Calu3 (cell line): Measurements from ENCODE around the gene JOSD2. TPM values are rescaled to one million over a fixed set of nuclear protein-coding genes. Genes with fewer than 3 reads are reported as not detected.
A peak's percentile ranks its signal among the peaks of the same experiment; 100 is the strongest.

Source experiments
- Bru-seq: library from RNA; stranded (reverse); fragments of 400-500 nt; gene quantifications from one replicate; lab custom pipeline; 2021; lab: Mats Ljungman, UMichigan
- BruChase-seq, 2 experiments: library from RNA; stranded (reverse); fragments of 400-500 nt; gene quantifications; one replicate each; lab custom pipeline; 2021; lab: Mats Ljungman, UMichigan
- BruUV-seq: library from RNA; stranded (reverse); fragments of 400-500 nt; replicated peaks from 2 replicates; lab custom pipeline; 2021; lab: Mats Ljungman, UMichigan
- CTCF ChIA-PET: fragments of 300-600 bp; sonication (Branson Sonifier 250); formaldehyde crosslinking; loops from one replicate; lab custom pipeline; 2022; ENCODE audit warnings: antibody characterized with exemption; lab: Charles Lee
- DNase-seq: peaks from one replicate; pipeline ENCODE4 v3.0.0; 2022
- H3K27ac Mint-ChIP-seq: one replicate; pipeline ENCODE4 v1.8.0; 2022; ENCODE audit warnings: mixed read lengths; ENCODE audit not compliant: unreplicated experiment
- H3K27me3 Mint-ChIP-seq: one replicate; pipeline ENCODE4 v1.8.0; 2022; ENCODE audit warnings: mixed read lengths; ENCODE audit not compliant: unreplicated experiment
- H3K36me3 Mint-ChIP-seq: one replicate; pipeline ENCODE4 v1.8.0; 2022; ENCODE audit warnings: mild to moderate bottlenecking, moderate library complexity, mixed read lengths; ENCODE audit not compliant: insufficient read depth, unreplicated experiment
- H3K4me1 Mint-ChIP-seq: one replicate; pipeline ENCODE4 v1.8.0; 2022; ENCODE audit warnings: mild to moderate bottlenecking, low read depth, mixed read lengths; ENCODE audit not compliant: unreplicated experiment
- H3K4me3 Mint-ChIP-seq: one replicate; pipeline ENCODE4 v1.8.0; 2022; ENCODE audit warnings: mild to moderate bottlenecking, low read depth, moderate library complexity, mixed read lengths; ENCODE audit not compliant: unreplicated experiment
- H3K9me3 Mint-ChIP-seq: one replicate; pipeline ENCODE4 v1.8.0; 2022; ENCODE audit warnings: low read depth, mixed read lengths; ENCODE audit not compliant: unreplicated experiment
- intact Hi-C: fragments of 100-400 bp; cut with micrococcal nuclease; formaldehyde crosslinking; loops from one replicate; pipeline ENCODE4 v1.10.0; 2022; ENCODE audit not compliant: unreplicated experiment
- long read RNA-seq: library from polyadenylated mRNA; stranded (forward); transcript quantifications from one replicate; pipeline ENCODE4 v2.0.0, GENCODE V29; 2022
- total RNA-seq: library from RNA; stranded (reverse); gene quantifications from 2 replicates; pipeline ENCODE4 v1.2.3, GENCODE V29; 2022
- TF ChIP-seq, protein P1 (sequence below): fragments of 200-600 bp; IDR thresholded peaks from one replicate; pipeline ENCODE4 v1.8.0; 2022; ENCODE audit warnings: antibody characterized with exemption; ENCODE audit not compliant: unreplicated experiment

Gene JOSD2, protein sequence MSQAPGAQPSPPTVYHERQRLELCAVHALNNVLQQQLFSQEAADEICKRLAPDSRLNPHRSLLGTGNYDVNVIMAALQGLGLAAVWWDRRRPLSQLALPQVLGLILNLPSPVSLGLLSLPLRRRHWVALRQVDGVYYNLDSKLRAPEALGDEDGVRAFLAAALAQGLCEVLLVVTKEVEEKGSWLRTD
- total RNA-seq (33.5 and 38.6 TPM in 2 replicates), Bru-seq, nascent RNA (percentile 42 among the genes with signal in this experiment), BruChase-seq, experiment 1, labeled RNA remaining after a 6-hour chase (percentile 55 among the genes with signal in this experiment), BruChase-seq, experiment 2, labeled RNA remaining after a 2-hour chase (percentile 53 among the genes with signal in this experiment)
- long read RNA-seq, transcript JOSD2-205 (5 exons, 802 nt) = minor isoform, 5 of 50 reads
- long read RNA-seq, transcript JOSD2-204 (5 exons, 996 nt) = major isoform, 23 of 50 reads
- long read RNA-seq, partial matches to known transcripts = 8 of 50 reads
- long read RNA-seq, other reads (novel, unspliced or antisense) = 7 of 50 reads

DNA sequence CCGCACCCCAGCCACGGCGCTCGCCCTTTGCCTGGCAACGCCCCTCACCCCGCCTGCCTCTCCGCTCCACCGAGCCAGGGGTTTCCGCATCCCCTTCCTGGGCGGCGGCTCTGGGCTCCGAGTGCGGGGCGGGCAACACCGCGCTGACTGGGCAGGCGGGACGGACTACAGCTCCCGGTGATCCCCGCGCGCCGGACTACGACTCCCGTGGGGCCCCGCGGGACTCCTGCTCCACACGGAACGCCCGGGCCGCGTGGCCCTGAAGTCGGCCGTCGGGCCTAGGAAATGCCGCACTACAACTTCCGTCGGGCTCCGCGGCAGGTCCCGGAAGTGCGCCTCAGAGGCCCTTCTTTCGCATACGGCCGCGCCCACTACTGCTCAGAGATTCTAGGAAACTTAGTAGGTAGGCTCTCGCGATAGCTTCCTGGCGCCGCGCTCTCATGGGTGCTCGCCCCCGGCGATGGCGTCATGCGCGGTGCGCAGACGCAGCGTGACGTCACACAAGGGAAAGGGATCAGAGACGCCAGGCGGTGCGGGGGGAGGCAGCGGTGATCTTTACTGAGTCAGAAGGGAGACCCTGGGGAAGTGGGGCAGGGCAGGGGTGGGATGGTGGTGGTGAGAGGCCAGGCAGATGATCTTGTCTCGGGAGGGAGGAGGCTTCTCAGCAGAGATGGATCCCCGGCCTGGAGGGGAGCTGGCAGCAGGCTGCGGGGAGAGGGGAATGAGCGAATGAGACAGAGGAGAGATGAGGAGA, at the start of gene JOSD2:
TSS of gene JOSD2 (minus strand) at position 123 of the 754 bp plus-strand sequence. CDS start 760 bp downstream, outside the sequence.
- peak within 1 kb of the TSS; percentile 92 for H3K27ac Mint-ChIP-seq
- H3K36me3 Mint-ChIP-seq = peaks cover 71% of the 10 kb centered on the region
- DNase-seq = peak; percentile 98
- intact Hi-C loops = no loop called here
- CTCF ChIA-PET = interaction anchor here (0.6 to 1.3 kb wide), 8 partner anchors 9 to 236 kb away, joined by 3 to 8 read pairs (median 4); partner anchors contain the start of gene POLD1
- no peaks in the 10 kb centered on the region for H3K9me3 Mint-ChIP-seq
- TF ChIP-seq, protein P1, sequence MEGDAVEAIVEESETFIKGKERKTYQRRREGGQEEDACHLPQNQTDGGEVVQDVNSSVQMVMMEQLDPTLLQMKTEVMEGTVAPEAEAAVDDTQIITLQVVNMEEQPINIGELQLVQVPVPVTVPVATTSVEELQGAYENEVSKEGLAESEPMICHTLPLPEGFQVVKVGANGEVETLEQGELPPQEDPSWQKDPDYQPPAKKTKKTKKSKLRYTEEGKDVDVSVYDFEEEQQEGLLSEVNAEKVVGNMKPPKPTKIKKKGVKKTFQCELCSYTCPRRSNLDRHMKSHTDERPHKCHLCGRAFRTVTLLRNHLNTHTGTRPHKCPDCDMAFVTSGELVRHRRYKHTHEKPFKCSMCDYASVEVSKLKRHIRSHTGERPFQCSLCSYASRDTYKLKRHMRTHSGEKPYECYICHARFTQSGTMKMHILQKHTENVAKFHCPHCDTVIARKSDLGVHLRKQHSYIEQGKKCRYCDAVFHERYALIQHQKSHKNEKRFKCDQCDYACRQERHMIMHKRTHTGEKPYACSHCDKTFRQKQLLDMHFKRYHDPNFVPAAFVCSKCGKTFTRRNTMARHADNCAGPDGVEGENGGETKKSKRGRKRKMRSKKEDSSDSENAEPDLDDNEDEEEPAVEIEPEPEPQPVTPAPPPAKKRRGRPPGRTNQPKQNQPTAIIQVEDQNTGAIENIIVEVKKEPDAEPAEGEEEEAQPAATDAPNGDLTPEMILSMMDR = no peak
- no TSS peak for BruUV-seq
- H3K27me3 Mint-ChIP-seq = peaks cover 51% of the 10 kb centered on the region
- peak within 1 kb of the TSS; percentile 84 for H3K4me3 Mint-ChIP-seq
- peaks cover 13% of the 10 kb centered on the region for H3K4me1 Mint-ChIP-seq

DNA sequence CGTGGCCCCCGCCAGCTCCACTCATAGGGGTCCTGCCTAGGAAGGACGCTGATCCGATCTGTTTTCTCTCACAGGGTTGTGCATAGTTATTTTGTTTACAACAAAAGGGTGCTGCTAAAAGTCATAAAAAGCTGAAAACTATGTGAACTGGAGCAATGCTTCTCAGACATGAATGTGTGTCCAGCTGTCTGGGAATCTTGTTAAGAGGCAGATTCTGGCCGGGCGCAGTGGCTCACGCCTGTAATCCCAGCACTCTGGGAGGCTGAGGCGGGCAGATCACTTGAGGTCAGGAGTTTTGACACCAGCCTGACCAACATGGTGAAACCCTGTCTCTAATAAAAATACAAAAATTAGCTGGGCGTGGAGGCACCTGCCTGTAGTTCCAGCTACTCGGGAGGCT, 48.6 kb upstream of the JOSD2 start:
- no TSS peak for BruUV-seq
- TF ChIP-seq, protein P1 = no peak
- Mint-ChIP-seq H3K4me1 (peaks cover 8% of the 10 kb centered on the region), H3K27ac (no peak overlapping the region), H3K4me3 (no peak overlapping the region), H3K36me3 (peaks cover 12% of the 10 kb centered on the region), H3K9me3 (no peaks in the 10 kb centered on the region), H3K27me3 (peaks cover 84% of the 10 kb centered on the region)
- DNase-seq = no peak
- CTCF ChIA-PET = interaction anchor here (1.1 kb wide), 1 partner anchor 22 kb away, joined by 4 read pairs; no protein-coding TSS in a partner anchor
- intact Hi-C loops = no loop called here

DNA sequence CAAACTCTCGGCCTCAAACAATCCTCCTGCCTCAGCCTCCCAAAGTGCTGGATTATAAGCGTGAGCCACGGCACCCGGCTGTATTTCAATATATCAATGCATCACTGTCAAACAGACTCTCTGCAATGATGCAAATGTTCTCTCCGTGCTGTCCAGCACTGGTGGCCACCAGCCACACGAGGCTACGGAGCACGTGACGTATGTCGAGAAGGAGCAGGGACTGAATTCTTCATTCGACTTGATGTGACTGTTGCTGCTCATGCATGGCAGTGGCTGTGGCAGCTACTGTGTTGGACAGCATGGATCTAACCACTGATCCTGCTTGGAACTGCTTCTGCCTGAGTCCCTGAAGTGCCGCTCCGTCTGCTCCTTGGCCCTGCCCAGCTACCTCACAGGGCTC, 47.5 kb upstream of the JOSD2 start:
- Mint-ChIP-seq H3K36me3 (peaks cover 12% of the 10 kb centered on the region), H3K27ac (no peak overlapping the region), H3K4me1 (peaks cover 8% of the 10 kb centered on the region), H3K9me3 (no peaks in the 10 kb centered on the region), H3K27me3 (peaks cover 84% of the 10 kb centered on the region), H3K4me3 (no peak overlapping the region)
- no peak for DNase-seq
- no TSS peak for BruUV-seq
- CTCF ChIA-PET = interaction anchor here (0.6 to 1.1 kb wide), 2 partner anchors 11 to 741 kb away, joined by 4 read pairs; no protein-coding TSS in a partner anchor
- intact Hi-C loops = no loop called here
- TF ChIP-seq, protein P1 = no peak

DNA sequence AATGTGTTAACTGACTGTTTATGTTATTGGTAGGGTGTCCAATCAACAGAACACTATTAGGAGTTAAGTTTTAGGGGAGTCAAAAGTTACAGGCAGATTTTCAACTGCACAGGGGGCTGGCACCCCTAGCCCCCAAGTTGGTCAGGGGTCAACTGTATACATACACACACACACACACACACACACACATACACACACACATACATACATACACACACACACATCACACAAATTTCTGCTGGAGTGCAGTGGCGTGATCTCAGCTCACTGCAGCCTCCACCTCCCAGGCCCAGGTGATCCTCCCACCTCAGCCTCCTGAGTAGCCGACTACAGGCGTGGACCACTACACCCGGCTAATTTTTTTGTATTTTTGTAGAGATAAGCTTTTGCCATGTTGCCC, 47.0 kb upstream of the JOSD2 start:
- no peak overlapping the region for H3K27ac Mint-ChIP-seq
- H3K27me3 Mint-ChIP-seq = peaks cover 84% of the 10 kb centered on the region
- CTCF ChIA-PET = interaction anchor here (0.6 to 1.1 kb wide), 2 partner anchors 11 to 740 kb away, joined by 4 read pairs; no protein-coding TSS in a partner anchor
- TF ChIP-seq, protein P1 = no peak
- H3K36me3 Mint-ChIP-seq = peaks cover 12% of the 10 kb centered on the region
- BruUV-seq = no TSS peak
- no peaks in the 10 kb centered on the region for H3K9me3 Mint-ChIP-seq
- H3K4me1 Mint-ChIP-seq = peaks cover 8% of the 10 kb centered on the region
- intact Hi-C loops = no loop called here
- no peak overlapping the region for H3K4me3 Mint-ChIP-seq
- no peak for DNase-seq
